ENCODE measurements around the gene C1QTNF8.
A peak's percentile ranks its signal among the peaks of the same experiment; 100 is the strongest.

The C1QTNF8 gene

GRCh38 chr16:1055557-1055924, 40.5 kb downstream of the C1QTNF8 start:
- no peak for DNase-seq

GRCh38 chr16:1054660-1055556, 41.1 kb downstream of the C1QTNF8 start:
- DNase-seq = peak in 1 of 2 donors; percentile 21

GRCh38 chr16:1053700-1054368, 42.2 kb downstream of the C1QTNF8 start:
- DNase-seq = no peak

DNA sequence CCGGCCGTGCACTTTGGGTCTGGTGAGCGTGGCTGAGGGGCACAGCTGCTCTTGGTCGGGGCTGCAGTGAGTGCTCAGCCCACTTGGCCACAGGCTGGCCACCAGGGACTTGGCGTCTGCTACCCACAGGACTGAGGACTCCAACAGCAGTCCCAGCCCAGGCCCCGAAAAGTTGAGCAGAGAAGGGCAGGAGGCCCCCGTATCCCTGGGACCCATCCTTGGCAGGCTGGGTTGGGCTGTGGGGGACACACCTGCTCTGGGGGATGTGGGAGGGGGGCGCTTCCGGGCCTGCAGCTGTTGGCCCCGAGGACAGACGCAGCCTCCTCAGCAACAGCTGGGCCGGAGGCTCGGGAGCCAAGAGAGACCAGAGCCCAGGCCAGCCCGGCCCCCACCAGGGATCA, 42.9 kb downstream of the C1QTNF8 start:
- DNase-seq = no peak

DNA sequence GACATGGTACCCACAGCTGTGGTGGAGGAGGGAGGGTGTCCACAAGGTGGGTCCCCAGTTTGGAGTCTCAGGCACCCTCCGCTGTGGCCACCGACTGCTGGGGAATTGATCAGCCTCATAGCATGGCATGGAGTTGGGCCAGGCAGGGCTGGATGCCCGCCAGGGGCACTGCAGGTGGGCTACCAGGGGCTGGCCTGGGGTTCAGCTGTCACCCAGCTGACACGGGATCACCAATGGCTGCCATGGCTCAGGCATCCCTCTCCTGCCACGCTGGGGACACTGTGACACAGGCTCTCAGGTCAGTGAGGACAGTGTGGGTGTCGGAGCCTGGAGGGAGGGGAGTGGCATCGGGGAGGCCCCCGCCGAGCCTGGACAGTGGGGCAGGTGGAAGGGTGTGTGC, 43.3 kb downstream of the C1QTNF8 start:
- DNase-seq = no peak

GRCh38 chr16:1051446-1051845, 44.6 kb downstream of the C1QTNF8 start:
- DNase-seq = no peak

DNA sequence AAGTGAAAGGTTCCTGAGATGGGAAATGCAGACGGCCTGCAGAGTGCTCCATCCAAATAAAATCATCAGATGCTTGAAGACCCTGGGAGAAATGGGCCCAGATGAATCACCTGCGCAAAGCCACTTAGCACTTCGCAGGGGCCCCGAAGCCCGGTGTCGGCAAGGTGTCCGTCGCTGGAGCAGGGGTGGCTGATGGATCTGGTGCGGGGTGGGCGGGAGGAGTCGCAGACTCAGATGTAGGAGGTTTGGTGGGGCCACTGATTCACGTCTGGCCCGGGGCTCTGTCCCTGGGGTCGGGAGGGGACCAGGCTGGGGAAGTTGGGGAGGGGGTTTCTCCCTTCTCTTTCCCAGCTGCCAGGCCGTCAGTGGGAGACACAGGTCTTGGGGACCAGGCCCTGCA, 45.1 kb downstream of the C1QTNF8 start:
- DNase-seq = no peak

DNA sequence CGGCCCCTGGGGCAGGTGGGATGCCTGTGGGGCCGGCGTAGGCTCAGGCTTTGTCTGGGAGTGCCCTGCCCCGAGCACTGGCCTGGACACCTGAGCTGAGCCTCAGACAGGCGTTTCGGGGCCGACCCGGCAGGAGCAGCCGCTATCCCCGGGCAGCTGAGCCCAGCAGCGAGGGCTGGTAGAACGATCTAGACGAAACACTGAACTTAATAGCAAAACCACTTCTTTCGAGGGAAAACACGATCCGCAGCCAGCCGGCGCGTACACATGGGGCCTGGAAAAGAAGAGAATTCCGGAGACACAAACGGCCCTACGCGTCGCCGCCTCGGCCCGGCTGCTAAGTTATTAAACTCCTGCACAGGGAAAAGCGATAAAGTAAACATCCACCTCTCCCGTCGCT, 45.5 kb downstream of the C1QTNF8 start:
- DNase-seq = no peak

- no peak for DNase-seq
Observed at GRCh38 chr16:1049976-1050247, 46.1 kb downstream of the C1QTNF8 start.

GRCh38 chr16:1049113-1049975, 46.7 kb downstream of the C1QTNF8 start:
- no peak for DNase-seq

DNA sequence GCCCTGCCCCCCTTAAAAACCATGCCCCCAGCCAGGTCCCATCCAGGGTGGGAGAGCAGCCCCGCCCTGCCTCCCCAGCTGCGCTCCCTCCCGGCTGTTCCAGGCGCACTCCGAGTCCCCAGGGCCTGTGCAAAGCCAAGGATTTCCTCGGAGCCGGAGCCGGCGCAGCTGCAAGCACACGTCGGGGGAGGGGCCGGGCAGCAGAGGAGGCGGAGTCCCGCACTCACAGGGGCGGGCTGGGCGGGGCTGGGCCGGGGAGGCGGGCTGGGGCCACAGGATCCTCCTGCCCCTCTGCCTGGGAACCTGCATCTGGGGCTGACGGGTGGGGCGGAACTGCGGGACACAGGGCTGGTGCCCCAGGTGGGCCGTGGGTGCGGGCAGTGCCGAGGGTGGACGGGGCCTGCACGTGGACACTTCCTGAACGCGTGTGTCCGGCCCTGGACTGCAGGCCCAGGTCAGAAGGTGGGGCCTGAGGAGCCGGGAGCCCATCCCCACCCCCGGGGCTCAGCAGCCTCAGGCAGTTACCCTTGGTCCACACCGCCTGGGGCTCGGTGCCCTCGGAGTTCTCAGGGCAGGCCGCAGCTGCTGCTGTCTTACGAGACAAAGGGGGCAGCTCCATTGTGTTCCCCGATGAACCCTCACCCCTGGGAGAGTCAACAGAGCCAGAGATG, 47.5 kb downstream of the C1QTNF8 start:
- no peak for DNase-seq

GRCh38 chr16:1047801-1048200, 48.2 kb downstream of the C1QTNF8 start:
- no peak for DNase-seq

- DNase-seq = no peak
Observed at GRCh38 chr16:1047123-1047522, 48.9 kb downstream of the C1QTNF8 start.

DNA sequence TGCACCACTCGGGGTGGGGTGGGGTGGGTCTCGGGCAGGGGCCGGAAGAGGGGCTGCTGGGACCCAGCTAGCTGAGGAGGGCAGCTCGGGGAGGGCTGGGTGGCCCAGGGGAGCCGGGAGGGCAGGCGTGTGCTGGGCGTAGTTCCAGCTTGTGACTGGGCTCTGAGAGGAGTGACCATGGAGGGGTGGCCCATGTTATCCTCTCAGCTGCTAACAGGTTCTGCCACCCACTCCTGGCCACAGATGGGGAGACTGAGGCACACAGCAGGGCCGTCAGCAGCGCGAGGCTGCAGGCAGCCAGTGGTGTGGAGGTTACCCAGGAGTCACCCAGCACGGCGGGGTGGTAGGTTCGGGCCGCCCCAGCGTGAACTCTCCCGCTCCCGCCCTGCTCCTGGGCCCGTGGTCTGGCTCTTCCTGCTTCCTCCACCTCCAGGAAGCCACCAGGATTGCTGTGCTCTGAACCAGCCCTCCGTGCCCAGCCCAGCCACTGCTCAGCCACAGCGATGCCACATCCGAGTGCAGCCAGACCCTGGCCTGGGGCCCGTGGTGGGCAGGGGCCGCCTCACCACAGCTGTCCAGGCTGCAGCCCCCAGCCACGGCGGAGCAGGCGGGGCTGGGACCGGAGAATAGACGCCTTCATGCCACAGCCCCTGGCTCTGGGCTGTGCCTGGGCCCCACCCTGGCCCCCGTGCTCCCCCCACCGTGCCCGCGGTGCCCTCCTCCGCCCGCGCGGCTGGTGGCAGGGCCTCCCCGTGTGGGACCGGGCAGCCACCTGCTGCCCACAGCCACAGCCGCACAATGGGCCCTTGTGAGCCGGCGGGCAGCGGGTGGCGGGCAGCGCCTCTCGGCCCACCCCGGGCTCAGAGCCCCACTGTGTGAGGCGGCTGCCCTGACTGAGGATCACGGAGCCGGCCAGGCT, 49.8 kb downstream of the C1QTNF8 start:
- DNase-seq = no peak

DNA sequence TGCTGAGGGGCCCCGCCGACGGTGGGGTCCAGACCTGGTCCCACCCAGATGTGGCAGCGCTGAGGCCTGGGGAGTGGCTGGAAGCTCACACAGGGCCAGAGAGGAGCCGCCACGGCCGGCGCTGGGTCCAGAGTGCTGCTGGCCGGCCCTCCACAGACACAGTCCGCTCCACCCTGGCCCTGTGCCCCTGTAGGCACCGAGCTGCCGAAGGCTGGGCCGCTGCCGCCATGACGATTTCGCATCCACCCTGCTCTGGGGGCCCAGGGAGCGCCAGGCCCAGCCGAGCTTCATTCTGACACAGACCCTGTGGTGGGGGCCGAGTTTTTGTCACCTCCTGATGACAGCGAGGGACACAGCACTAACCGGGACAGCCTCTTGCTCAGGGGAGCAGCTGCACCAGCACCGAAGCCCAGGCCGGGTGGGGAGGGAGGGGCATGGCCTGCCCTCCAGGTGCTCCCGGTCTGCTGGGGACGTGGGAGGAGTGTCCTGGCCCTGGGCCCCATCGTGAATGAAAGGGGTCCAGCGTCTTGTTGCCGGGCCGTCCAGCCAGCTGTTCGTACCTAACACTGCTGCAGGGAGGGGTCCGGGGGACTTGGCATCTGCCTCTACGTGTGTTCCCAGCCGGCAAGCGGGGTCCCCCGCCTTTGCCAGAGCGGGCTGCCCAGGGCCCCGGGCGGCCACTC, 50.6 kb downstream of the C1QTNF8 start:
- no peak for DNase-seq

GRCh38 chr16:1044460-1045309, 51.4 kb downstream of the C1QTNF8 start:
- DNase-seq = no peak

GRCh38 chr16:1043881-1044451, 52.1 kb downstream of the C1QTNF8 start:
- no peak for DNase-seq

- DNase-seq = no peak
Observed at GRCh38 chr16:1042866-1043265, 53.2 kb downstream of the C1QTNF8 start.

GRCh38 chr16:1042049-1042744, 53.8 kb downstream of the C1QTNF8 start:
- no peak for DNase-seq
